Fibroblast of villous mesenchyme (primary cell): ENCODE measurements around the gene EXOG. TPM values are rescaled to one million over a fixed set of nuclear protein-coding genes. Genes with fewer than 3 reads are reported as not detected.

Source experiments
- DNase-seq: peaks from one replicate; pipeline ENCODE4 v3.0.0-alpha.2; 2010; ENCODE audit warnings: low read depth
- H3K4me3 ChIP-seq: 2 replicates; pipeline ENCODE4 v1.5.1; 2011; ENCODE audit warnings: low read depth, mild to moderate bottlenecking, low read length
- CTCF ChIP-seq: IDR thresholded peaks from 2 replicates; pipeline ENCODE4 v1.5.1; 2012; ENCODE audit warnings: low read depth, mild to moderate bottlenecking, low read length; ENCODE audit not compliant: insufficient read depth
- total RNA-seq: library from RNA; depleted of rRNA; stranded (reverse); fragments of >200 nt; gene quantifications from 2 replicates; pipeline ENCODE4 v1.2.3, GENCODE V29; 2012

The EXOG gene
- total RNA-seq, 1 donor, result 15.1 TPM

GRCh38 chr3:38532529-38532928 lies 36.4 kb downstream of the EXOG start:
- DNase-seq, result no peak
- TF ChIP-seq CTCF, result no peak
- no peak overlapping the region for H3K4me3 ChIP-seq

DNA sequence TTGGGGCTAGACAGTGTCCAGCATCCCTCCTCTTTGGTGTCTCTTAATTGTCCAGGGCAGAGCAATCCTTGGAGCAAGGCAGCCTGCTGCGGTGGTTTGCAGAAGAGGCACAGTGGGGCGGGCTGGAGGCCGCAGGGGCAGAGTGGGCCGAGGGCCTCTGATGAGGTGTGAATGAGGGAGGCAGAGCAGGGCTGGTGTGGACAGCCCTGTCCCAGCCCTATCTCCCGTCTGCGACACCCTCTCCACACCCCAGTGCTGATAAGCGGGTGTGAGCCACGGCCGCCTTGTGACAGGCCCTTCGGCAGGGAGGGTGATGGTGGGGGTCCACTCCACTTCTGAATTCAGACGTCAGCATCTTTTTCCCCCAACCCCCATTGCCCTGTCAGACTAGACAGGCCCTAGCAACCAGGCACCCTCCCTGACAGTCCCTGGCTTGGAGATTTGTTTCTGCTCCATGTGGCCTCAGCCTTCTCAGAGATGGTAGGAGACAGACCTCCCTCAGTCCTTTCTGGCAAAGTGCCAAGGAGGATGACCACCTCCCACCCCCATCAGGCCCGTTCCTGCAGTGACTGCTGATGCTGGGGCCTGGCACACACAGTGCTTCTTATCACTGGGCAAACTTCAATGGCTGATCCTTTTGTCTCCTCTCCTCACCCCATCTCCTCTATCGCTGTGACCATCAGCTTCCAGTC lies 37.3 kb downstream of the EXOG start:
- DNase-seq, result no peak
- TF ChIP-seq CTCF, result no peak
- H3K4me3 ChIP-seq, result no peak overlapping the region

DNA sequence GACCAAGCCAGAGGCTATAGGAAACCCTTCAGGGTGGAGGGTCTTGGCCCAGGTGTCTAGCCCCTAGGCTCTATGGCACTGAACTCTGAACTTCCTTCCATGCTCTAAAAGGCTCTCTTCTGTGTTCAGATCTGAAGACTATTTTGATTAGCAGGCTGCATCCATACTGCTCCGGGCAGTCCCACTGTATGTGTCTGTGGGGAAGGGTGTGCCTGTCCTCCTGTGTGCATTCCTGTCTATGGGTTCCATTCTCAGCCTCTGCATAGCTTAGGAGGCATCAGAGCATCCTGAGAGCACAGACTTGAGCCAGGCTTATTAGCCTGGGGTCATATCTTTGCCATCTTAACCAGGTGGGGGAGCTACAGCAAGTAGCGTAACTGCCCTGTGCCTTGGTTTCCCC lies 38.0 kb downstream of the EXOG start:
- no peak for TF ChIP-seq CTCF
- no peak for DNase-seq
- no peak overlapping the region for H3K4me3 ChIP-seq

DNA sequence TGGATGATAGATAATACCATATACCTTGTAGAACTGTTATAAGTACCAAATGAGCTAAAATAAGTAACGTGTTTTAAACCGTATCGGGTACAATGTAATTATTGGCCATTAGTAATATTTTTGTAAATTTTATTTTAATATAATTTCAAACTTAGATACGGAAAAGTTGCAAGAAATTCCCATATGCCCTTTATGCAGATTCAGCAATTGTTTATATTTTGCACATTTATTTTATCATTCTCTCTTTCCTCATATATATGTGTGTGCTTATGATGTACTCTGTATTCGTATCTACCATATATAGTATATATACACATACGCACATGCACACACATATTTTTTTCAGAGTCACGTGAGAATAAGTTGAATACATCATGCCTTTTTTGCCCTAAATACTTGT lies 38.5 kb downstream of the EXOG start:
- TF ChIP-seq CTCF, result no peak
- DNase-seq, result no peak

GRCh38 chr3:38536671-38537070 lies 40.5 kb downstream of the EXOG start:
- no peak overlapping the region for H3K4me3 ChIP-seq
- no peak for TF ChIP-seq CTCF
- no peak for DNase-seq

More for the DNA sequence above, 38.5 kb downstream of the EXOG start:
- H3K4me3 ChIP-seq, result no peak overlapping the region

DNA sequence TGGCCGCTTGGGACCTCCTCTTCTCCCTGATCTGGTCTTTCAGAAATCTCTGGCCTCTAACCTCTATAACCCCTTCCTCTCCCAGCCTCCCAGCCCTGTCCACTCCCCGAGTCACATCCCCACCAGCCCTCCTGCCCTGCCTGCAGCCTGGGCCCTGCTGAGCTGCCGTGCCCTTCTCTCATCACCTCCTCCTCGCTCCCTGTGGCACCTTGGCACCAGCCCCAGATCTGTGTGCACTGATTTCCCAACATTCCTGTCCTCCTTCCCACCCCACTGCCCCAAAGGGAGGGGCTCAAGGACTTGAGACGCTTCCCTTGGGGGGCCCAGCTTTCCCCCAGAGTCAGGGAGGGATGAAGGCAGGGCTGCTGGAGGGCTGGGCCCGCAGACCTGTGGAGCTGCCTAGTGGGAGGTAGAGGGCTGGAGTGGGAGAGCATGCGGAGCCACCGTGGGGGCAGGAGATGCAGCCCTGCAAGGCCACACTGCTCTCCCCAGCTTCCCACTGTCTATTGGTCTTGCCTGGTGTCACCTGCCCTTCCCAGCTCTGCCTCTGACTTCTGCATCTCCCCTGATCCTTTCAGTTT lies 42.7 kb downstream of the EXOG start:
- DNase-seq, result no peak
- no peak for TF ChIP-seq CTCF
- H3K4me3 ChIP-seq, result no peak overlapping the region
